ENCODE data around the gene PRKN.

The PRKN gene

GRCh38 chr6:162262466-162263196 lies 464.9 kb downstream of the PRKN start:
- Histone ChIP-seq H3K4me3 (replicated peaks; ENCODE audit: insufficient read depth, low read length) (no peak overlapping the region), H3K27ac (replicated peaks) (no peak overlapping the region), H3K27me3 (ENCODE audit: insufficient read depth, poor library complexity, severe bottlenecking) (no peaks in the 10 kb centered on the region)
- no peak for DNase-seq (ENCODE audit: low read depth in 1 of 2, low spot score in 1 of 2)
- TF ChIP-seq GABPA (IDR thresholded peaks at IDR 0.05; ENCODE audit: low read depth) (no peak), REST (IDR thresholded peaks at IDR 0.05; ENCODE audit: insufficient replicate concordance, low read depth) (no peak), POLR2AphosphoS5 (IDR thresholded peaks at IDR 0.05; ENCODE audit: low read depth) (no peak), CTCF (IDR thresholded peaks at IDR 0.05; ENCODE audit: insufficient read depth, low read length) (no peak)

- Histone ChIP-seq H3K27ac (replicated peaks) (no peak overlapping the region), H3K27me3 (ENCODE audit: insufficient read depth, poor library complexity, severe bottlenecking) (no peaks in the 10 kb centered on the region), H3K4me3 (replicated peaks; ENCODE audit: insufficient read depth, low read length) (no peak overlapping the region)
- TF ChIP-seq REST (IDR thresholded peaks at IDR 0.05; ENCODE audit: insufficient replicate concordance, low read depth): no peak
- TF ChIP-seq GABPA (IDR thresholded peaks at IDR 0.05; ENCODE audit: low read depth): no peak
- TF ChIP-seq CTCF (IDR thresholded peaks at IDR 0.05; ENCODE audit: insufficient read depth, low read length): no peak
- no peak for TF ChIP-seq POLR2AphosphoS5 (IDR thresholded peaks at IDR 0.05; ENCODE audit: low read depth)
- DNase-seq (ENCODE audit: low read depth in 1 of 2, low spot score in 1 of 2): no peak
These were observed 466.0 kb downstream of the PRKN start for GRCh38 chr6:162261598-162261997.

- Histone ChIP-seq H3K27ac (replicated peaks) (no peak overlapping the region), H3K27me3 (ENCODE audit: insufficient read depth, poor library complexity, severe bottlenecking) (no peaks in the 10 kb centered on the region), H3K4me3 (replicated peaks; ENCODE audit: insufficient read depth, low read length) (no peak overlapping the region)
- no peak for DNase-seq (ENCODE audit: low read depth in 1 of 2, low spot score in 1 of 2)
- TF ChIP-seq GABPA (IDR thresholded peaks at IDR 0.05; ENCODE audit: low read depth) (no peak), SPI1 (IDR thresholded peaks at IDR 0.05; ENCODE audit: borderline replicate concordance, low read depth) (no peak), CTCF (IDR thresholded peaks at IDR 0.05; ENCODE audit: insufficient read depth, low read length) (no peak), REST (IDR thresholded peaks at IDR 0.05; ENCODE audit: insufficient replicate concordance, low read depth) (no peak), POLR2AphosphoS5 (IDR thresholded peaks at IDR 0.05; ENCODE audit: low read depth) (no peak)
These were observed 467.5 kb downstream of the PRKN start for GRCh38 chr6:162260027-162260426.
